ENCODE results near the gene RPL37A.
A peak's percentile ranks its signal among the peaks of the same experiment; 100 is the strongest.

The RPL37A gene

DNA sequence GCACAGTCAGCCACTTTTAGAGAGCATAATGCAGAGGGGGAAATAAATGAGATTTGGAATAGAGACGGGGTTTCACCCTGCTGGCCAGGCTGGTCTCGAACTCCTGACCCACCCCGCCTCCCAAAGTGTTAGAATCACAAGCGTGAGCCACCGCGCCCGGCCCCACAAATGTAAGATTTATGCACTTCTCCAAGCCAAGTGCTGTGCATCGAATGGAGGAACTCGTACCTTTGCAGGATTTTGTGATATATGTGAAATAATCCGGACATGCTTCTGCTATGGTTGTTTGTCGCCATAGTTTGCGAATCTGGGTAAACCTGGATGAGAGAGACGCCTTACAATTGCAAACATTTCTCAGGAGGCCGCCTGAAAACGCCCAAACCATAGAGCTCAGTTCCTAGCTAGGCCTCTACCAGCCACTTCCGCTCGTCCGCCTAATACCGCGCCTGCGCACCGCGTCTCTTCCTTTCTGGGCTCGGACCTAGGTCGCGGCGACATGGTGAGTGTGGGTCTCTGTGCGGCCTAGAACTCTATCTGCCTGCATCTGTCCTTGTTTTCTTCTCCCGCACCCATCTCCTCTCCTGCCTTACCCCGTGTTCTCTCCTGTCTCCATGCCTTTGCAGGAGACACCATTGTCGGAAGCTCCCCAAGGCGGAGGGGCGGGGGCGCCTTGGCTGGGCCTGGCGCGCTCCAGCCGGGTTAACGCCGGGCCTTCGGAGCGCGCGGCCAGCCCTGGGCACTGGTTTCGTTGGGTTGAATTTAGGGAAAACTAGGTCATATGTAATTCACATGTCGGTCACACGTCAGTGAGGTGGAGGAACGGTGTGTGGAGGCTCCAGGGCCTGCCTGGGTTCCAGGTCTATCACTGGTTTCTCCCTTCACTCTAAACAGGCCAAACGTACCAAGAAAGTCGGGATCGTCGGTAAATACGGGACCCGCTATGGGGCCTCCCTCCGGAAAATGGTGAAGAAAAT lies at the start of gene RPL37A:
Gene RPL37A (plus strand): TSS at position 466 of the 974 bp plus-strand sequence. CDS start 31 bp downstream, at position 497.
- TF ChIP-seq JUND (IDR thresholded peaks at IDR 0.05; ENCODE audit: low read depth), result no peak
- in situ Hi-C loops (cut with HindIII; ENCODE audit: low pct_unique_long_range_greater_than_20kb, low sequenced_read_pairs), result no loop called here
- DNase-seq (ENCODE audit: low read depth in 1 of 2, low spot score in 1 of 2), result peak; percentile 70 to 95

DNA sequence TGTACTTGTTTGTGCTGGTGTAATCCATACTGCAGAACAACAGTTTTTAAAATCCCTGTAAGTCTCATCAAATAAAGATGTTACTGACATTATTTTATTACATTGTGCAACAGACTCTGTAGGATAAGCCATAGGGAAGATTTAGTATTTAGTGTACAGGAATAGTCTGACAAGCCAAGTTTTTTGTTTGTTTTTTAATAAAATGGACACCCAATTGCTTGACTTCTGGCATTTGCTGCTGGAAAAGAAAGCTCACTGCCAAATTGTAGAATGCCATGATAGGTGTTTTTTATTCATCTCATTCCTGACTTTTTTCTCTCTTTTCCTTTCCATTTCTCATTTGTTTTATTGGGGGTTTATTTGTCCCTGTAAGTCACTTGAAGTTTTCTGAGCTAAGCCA lies 48.3 kb upstream of the RPL37A start:
- no peak for TF ChIP-seq JUND (IDR thresholded peaks at IDR 0.05; ENCODE audit: low read depth)
- no peak for DNase-seq (ENCODE audit: low read depth in 1 of 2, low spot score in 1 of 2)
- in situ Hi-C loops (cut with HindIII; ENCODE audit: low pct_unique_long_range_greater_than_20kb, low sequenced_read_pairs), result no loop called here

DNA sequence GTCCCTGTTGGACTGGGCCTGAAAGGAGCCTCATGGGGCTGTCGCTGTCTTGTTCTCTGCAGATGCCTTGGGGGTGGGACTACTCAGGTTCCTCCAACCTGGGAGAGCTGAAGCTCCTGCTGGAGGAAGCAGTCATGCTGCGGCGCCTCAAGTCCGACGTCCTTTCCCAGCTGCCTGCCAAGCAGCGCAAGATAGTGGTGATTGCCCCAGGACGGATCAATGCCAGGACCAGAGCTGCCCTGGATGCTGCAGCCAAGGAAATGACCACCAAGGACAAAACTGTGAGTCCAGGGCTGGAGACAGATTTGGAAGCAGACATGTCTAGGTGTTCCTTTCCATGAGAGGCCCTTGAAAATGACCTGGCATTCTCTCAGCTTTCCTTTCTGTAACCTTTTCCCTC lies 47.9 kb upstream of the RPL37A start:
- TF ChIP-seq JUND (IDR thresholded peaks at IDR 0.05; ENCODE audit: low read depth), result no peak
- DNase-seq (ENCODE audit: low read depth in 1 of 2, low spot score in 1 of 2), result no peak
- in situ Hi-C loops (cut with HindIII; ENCODE audit: low pct_unique_long_range_greater_than_20kb, low sequenced_read_pairs), result no loop called here

DNA sequence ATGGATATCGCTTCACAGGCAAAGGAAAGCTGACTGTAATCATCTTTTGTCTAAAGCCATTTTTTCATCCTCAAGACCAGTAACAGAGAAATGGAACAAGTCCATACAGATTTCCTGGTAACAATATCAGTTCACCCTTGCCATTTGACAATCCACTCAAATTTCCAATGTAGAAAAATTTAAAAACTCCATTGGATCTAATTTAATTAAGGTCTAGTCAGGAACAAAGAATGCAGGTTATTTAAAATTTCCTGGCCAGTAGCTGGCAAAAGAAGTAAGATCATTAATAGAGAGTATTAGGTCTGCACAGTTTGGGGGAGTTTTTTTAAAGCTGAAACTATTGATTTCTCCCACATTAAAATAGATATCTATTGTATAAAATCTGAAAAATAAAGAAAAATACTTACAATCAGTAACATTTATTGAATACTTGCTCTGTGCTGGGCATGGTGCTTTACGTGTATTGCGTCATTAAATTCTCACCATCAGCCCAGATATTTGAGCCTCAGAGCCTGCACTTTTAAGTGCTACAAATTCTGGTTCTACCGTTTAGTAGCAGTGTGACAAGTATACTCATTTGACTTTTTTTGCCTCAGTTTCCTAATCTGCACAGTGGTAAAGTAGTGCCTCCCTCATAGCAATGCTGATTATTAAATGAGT lies 44.6 kb upstream of the RPL37A start:
- in situ Hi-C loops (cut with HindIII; ENCODE audit: low pct_unique_long_range_greater_than_20kb, low sequenced_read_pairs), result no loop called here

DNA sequence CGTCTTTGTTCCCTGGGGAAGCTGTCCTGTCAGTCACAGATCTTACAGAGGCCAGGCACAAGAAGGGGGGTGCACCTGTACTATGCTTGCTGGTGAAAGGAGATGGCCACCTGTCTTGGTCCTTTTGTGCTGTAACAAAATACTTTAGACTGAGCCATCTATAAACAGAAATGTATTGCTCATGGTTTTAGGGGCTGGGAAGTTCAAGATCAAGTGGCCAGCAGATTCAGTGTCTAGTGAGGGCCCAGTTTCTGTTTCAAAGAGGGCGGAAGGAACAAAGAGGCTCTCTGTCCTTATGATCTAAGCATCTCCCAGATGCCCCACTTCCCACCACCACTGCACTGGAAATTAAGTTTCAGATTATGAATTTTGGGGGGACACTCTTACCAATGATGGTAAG lies 35.5 kb upstream of the RPL37A start:
- in situ Hi-C loops (cut with HindIII; ENCODE audit: low pct_unique_long_range_greater_than_20kb, low sequenced_read_pairs), result no loop called here
- no peak for DNase-seq (ENCODE audit: low read depth in 1 of 2, low spot score in 1 of 2)
- TF ChIP-seq JUND (IDR thresholded peaks at IDR 0.05; ENCODE audit: low read depth), result no peak

More for the DNA sequence above, 44.6 kb upstream of the RPL37A start:
- no peak for TF ChIP-seq JUND (IDR thresholded peaks at IDR 0.05; ENCODE audit: low read depth)
- DNase-seq (ENCODE audit: low read depth in 1 of 2, low spot score in 1 of 2), result no peak

DNA sequence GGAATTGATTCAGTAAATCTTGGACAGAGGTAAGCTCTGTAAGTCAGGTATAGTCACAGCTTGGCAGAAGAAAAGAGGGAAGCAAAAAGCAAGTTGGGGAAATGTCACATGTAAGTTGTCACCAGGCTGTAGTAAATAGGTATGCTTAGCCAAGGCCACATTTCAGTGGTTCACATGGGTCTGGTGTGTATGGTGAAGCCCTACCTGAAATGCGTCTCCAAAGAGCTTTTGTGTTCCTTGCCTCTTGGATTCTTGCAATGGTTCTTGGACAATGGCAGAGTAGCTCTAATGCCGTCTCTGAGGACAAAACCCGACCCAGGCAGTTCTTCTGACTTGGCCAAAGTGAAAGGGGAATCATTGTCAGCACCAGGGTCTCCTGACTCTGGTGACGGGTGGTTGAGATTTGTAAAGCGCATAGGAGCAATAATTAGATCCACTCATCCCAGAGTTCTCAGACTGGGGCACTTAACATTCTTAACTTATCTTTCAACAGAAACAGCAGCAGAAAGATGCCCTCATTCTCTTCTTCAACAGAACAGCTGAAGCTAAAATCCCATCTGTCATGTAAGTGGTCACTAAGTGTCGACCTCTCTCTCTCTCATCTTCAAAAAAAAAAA lies 34.4 kb upstream of the RPL37A start:
- no peak for TF ChIP-seq JUND (IDR thresholded peaks at IDR 0.05; ENCODE audit: low read depth)

DNA sequence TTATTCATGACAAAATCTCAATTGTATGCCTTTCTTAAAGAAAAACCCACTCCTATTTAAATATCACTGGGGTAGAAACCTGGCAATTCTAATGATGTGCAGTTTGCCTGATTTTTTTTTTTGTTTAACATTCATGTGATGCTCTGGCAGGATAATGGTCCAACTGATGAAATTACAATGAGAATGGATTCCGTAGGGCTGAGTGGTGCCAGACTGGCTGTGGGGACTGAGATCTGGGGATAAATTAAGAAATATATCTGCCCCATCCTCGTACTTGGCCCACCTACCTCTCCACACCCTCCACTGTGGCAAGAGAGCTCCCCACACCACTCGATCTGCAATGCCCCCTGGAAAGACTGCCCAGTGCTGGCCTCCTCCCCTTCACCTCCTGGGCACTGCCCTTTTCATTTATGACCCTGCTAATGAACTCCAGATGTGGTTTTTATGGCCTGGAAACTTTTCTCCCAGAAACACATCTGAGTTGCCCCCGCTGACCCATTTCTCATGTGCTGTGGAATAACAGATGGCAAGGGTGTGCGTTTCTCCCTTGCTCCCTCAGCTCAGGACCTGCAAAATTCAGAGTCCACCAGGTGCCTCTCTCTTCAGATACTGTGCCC lies 33.0 kb upstream of the RPL37A start:
- in situ Hi-C loops (cut with HindIII; ENCODE audit: low pct_unique_long_range_greater_than_20kb, low sequenced_read_pairs), result no loop called here
- TF ChIP-seq JUND (IDR thresholded peaks at IDR 0.05; ENCODE audit: low read depth), result no peak

More for the DNA sequence above, 34.4 kb upstream of the RPL37A start:
- DNase-seq (ENCODE audit: low read depth in 1 of 2, low spot score in 1 of 2), result no peak
- in situ Hi-C loops (cut with HindIII; ENCODE audit: low pct_unique_long_range_greater_than_20kb, low sequenced_read_pairs), result no loop called here

DNA sequence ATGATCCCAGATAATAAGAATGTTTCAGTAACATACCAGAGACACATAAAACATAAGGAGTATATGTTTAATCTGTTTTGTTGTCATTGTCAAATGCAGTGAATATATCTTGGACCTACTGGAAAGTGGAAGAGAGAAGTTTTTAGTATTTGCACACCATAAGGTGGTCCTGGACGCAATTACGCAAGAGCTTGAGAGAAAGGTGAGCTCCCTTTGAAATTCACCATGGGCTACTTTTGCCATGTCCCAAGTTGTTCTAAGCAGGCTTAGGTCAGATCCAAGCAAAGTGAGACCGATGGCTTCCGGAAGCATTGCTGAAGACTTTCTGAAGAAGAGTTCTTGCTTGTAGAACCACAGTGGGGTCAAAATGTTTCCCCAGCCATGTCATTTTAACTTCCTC lies 30.8 kb upstream of the RPL37A start:
- DNase-seq (ENCODE audit: low read depth in 1 of 2, low spot score in 1 of 2), result no peak
- in situ Hi-C loops (cut with HindIII; ENCODE audit: low pct_unique_long_range_greater_than_20kb, low sequenced_read_pairs), result no loop called here
- TF ChIP-seq JUND (IDR thresholded peaks at IDR 0.05; ENCODE audit: low read depth), result no peak

More for the DNA sequence above, 33.0 kb upstream of the RPL37A start:
- no peak for DNase-seq (ENCODE audit: low read depth in 1 of 2, low spot score in 1 of 2)

DNA sequence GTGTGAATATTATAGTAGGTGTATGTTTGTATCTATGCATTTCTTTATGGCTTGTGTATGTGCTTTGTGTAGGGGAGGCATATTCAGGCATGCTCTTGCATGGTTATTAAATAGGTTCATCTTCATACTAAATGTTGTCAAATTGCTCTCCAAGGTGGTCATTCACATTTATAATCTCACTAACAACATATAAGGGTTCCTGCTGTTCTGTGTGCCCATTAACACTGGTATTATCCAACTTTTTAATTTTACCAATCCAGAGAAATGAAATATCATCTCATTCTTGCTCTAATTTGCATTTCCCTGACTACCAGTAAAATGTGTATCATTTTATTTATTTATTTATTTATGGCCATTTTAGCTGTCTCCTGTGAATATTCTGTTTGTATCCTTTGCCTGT lies 29.0 kb upstream of the RPL37A start:
- TF ChIP-seq JUND (IDR thresholded peaks at IDR 0.05; ENCODE audit: low read depth), result no peak
- in situ Hi-C loops (cut with HindIII; ENCODE audit: low pct_unique_long_range_greater_than_20kb, low sequenced_read_pairs), result no loop called here
- DNase-seq (ENCODE audit: low read depth in 1 of 2, low spot score in 1 of 2), result no peak

DNA sequence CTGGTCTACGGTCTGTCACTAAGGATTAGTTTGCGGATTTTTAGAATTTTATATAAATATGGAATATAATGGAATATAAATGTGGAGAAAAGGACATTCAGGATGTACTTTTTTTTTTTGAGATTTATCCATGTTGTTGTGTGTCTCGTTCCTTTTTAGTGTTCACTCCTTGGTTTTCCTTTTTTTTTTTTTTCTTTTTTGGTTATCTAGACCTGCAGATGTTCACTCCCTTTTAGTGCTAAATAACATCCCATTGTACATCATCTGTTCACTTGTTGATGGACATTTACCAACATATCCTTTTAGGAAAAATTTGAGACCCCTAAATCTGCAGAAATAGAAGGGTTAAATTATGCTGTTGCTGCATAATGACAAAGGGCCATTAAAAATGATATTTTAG lies 25.5 kb upstream of the RPL37A start:
- no peak for DNase-seq (ENCODE audit: low read depth in 1 of 2, low spot score in 1 of 2)
- in situ Hi-C loops (cut with HindIII; ENCODE audit: low pct_unique_long_range_greater_than_20kb, low sequenced_read_pairs), result no loop called here
- TF ChIP-seq JUND (IDR thresholded peaks at IDR 0.05; ENCODE audit: low read depth), result no peak

DNA sequence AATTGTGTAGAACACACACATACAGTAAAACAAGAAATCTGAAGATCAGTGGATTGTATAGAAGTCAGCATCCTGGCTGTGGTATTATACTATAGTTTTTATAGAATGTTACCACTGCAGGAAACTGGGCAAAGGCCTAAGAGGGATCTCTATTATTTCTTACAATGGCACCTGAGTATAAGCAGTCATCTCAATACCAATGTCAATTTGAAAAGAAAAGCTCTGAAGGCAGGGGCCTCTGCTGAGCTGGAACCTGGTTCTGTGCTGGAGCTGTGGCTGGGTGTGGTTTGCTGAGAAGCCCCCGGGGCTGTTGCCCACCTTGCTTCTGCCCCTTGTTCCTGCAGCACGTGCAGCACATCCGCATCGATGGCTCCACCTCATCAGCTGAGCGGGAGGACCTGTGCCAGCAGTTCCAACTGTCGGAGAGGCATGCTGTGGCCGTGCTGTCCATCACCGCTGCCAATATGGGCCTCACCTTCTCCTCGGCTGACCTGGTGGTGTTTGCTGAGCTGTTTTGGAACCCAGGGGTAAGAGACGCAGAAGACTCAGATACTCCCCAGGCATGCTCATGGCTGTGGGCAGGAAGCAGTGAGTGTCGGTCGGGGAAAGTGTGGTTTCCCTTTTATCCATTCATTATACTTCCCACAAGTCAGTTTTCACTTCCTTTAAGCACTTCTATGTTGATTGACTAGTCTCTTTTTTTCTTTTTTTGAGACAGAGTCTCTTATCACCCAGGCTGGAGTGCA lies 23.5 kb upstream of the RPL37A start:
- in situ Hi-C loops (cut with HindIII; ENCODE audit: low pct_unique_long_range_greater_than_20kb, low sequenced_read_pairs), result no loop called here
- no peak for TF ChIP-seq JUND (IDR thresholded peaks at IDR 0.05; ENCODE audit: low read depth)
- DNase-seq (ENCODE audit: low read depth in 1 of 2, low spot score in 1 of 2), result no peak

DNA sequence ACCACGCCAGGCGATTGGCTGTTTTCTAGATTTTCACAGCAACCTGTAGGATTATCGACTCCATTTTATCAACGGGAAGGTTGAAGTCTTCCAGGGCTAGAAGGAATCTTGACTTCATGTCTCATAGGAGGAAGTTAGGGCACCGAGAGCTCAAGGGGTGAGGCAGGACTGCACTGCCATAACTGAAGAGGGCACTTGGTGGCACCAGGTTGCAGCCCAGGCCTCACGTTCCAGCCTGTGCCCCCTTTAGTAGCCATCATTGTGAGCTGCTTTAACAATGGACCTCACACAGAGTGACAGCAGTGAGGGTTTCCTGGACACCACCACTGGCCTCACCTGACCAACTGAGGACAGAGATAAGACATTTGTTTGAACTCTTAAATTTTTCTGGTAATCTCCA lies 22.9 kb upstream of the RPL37A start:
- no peak for DNase-seq (ENCODE audit: low read depth in 1 of 2, low spot score in 1 of 2)
- TF ChIP-seq JUND (IDR thresholded peaks at IDR 0.05; ENCODE audit: low read depth), result no peak

More for the DNA sequence above, 22.9 kb upstream of the RPL37A start:
- in situ Hi-C loops (cut with HindIII; ENCODE audit: low pct_unique_long_range_greater_than_20kb, low sequenced_read_pairs), result no loop called here

Measured in T47D (cell line).